GM12873 (cell line): Measurements from ENCODE around the gene GPX2.

ENCODE experiments used
- CTCF ChIP-seq: IDR thresholded peaks from 2 replicates; pipeline ENCODE4 v1.5.1; 2012; ENCODE audit warnings: low read depth, mild to moderate bottlenecking, moderate library complexity, low read length, control low read depth; ENCODE audit not compliant: insufficient read depth; ENCODE audit errors: missing control alignments

Gene GPX2

DNA sequence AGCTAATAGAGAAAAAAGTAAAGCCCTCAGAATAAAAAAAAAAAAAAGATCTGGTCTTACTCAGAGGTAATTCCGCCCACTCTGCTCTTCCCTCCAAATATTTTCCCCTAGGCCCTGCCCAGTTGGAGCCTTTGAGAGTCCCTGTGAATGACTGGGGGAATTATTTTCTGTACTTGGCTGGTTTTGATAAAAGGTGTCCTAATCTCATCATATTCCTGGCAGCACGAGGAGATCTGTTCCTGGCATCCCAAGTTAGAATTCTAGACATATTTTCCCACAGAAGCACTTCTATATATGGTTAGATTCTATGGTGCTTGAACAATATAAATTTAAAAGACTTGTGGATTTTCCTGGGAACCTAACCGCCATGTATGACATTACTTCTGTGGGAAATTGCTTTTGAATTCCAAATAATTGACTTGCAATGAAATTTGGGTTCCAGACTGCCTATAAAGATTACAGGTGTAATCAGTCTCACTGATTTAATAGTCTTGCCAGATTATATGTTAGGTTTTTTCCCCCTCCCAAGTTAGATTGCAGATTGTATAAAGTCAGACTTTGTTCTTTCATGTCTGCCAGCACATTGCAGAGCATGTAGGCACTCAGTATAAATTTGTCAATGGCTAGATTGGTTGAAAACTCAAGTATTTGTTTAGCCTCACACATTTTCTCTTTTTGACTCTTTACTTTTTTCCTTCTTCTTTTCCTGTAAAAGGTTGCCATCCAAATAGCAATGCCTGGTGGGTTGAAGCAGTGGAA, 12.3 kb downstream of the GPX2 start:
- no peak for TF ChIP-seq CTCF

- no peak for TF ChIP-seq CTCF
These were observed 13.6 kb downstream of the GPX2 start for GRCh38 chr14:64929014-64929359.

GRCh38 chr14:64928239-64929013, 14.1 kb downstream of the GPX2 start:
- no peak for TF ChIP-seq CTCF

DNA sequence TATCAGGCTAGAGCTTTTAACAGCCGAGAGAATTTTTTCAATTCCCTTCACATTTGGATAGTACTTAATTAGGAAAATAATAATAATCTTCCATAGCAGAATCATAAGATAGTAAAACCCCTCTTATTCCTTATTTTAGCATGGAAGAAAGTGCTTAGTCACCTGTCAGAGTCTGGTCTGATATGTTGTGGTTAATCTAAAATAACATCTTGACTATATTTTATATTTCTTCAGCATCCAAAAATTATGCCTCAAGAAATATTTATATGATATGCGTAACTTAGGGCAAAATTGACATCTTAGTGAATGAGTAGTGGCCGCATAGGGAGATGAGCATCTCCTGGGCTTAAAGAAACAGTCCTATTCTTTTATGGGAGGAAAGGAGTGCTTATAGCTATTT, 15.5 kb downstream of the GPX2 start:
- no peak for TF ChIP-seq CTCF

GRCh38 chr14:64926398-64926995, 16.0 kb downstream of the GPX2 start:
- no peak for TF ChIP-seq CTCF

DNA sequence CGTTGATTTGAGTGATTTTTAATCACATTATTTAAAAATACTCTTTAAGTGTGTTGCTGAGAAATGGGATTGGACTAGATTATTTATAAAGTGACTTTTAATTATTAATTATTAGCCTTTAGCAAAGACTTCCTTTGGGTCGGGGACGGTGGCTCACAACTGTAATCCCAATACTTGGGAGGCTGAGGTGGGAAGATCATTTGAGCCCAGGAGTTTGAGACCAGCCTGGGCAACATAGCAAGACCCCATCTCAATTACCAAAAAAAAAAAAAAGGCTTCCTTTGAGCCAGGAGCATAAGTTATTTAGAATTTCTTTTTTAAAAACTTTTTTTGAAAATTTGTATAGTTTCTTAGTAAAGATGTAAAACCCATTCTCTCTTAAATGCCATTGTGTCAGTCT, 19.5 kb downstream of the GPX2 start:
- no peak for TF ChIP-seq CTCF

DNA sequence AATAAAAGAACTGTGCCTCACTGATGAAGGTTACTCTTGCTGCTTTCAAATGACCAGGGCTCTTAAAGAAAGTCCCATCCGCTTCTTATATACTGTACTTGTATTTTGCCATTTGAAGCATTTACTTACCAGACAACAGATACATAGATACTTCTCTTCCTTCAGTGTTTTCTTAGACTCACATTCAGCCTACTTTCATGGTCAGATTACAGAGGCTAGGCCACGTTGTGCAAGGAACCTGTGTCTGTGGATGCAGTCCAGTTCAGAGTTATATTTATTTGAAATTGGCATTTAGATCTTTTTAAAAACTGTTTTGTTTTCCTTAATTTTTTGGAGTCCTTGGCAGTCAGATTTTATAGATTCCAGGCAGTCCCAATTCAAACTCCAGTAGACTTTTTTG, 22.1 kb downstream of the GPX2 start:
- no peak for TF ChIP-seq CTCF
